NCI-H1105 (cell line): ENCODE measurements around the gene GRK6.

ENCODE experiments used
- DNase-seq: peaks from one replicate; lab custom pipeline; 2025; lab: John Stamatoyannopoulos, UW

The GRK6 gene

DNA sequence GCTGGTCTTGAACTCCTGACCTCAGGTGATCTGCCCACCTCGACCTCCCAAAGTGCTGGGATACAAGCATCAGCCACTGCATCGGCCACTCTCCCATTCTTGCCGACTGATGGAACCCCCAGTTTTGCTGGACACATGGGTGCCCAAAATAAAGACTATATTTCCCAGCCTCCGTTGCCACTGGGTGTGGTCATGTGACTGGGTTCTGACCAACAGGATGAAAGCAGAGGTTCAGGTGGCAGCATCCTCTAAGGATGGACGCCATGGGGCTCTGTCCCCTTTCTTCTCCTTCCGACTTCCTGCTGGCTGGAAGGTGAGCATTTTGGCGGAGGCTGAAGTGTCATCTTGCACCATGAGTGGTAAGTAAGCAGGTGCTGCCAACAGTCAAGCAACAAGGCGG is 60.7 kb downstream of the GRK6 start:
- DNase-seq = no peak

DNA sequence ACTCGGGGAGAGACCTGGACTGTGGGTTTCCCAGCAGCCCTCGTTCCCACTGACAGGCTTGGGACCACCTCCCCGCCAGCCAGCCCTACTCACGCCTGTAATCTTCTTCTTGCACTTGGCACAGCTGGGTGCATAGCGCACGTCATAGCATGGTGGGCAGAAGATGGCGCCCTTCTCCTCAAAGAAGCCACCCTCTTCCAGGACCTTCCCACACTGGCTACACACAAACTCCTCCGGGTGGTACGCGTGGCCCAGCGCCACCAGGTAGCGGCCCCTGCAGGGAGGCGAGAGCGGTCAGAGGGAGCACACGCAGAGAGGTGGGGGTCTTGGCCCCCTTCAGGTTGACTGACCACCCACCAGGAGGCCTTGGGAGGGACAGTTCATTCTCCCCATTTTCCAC is 61.5 kb downstream of the GRK6 start:
- no peak for DNase-seq

DNA sequence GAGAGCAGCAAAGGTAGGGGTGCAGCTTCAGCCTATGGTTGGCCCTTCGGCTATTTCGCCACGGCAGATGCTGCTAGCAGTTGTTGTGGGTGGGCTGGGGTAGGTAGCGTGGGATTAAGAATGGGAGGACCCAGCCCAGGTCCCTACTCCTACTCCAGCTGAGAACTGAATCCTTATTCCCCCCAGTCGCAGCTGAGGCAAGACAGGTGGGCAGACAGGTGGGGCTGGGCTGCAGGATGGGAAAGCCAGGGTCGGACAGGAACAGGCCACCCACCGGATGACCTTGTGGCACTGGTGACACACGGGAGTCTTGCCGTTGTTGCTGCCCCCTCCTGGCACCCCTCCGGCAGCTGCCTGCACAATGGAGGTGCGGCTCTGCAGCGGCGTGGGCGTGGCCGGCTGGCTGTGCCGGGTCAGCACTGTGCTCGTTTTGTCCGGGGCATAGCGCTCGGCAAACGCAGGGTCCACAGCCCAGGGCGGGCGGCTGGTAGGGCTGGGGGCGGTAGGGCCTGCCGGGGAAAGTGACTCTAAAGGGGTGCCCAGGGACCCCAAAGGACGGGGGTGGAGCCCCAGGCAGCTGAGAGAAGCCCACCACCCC is 62.7 kb downstream of the GRK6 start:
- DNase-seq = no peak

DNA sequence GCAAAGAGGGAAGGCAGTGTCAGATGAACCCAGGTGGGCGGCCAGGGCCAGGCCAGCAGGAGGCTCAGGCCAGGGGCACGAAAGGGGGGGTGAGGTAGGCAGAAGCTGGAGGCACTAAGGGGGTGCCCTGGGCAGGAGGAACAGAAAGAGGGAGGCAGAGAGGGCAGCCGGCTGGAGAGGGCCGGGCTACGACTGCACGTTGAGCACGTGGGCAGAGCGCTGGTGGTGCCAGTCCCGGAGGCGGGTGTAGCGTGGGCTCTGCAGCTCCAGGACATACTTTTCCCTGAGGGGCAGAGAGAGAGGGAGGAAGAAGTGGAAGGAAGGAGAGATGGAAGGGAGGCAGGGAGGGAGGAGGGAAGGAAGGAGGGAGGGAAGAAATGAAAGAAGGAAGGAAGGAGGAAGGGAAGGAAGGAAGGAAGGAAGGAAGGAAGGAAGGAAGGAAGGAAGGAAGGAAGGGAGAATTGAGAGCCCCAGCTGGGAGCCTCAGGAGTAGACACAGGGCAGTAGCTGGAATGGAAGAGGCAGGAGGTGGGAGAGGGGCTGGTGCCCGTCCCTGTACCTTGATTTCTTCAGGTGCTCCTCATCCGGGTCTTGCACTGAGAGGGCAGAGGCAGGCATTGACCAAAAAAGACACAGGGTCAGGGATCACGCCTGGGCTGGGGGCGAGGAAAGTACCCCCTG is 64.0 kb downstream of the GRK6 start:
- no peak for DNase-seq

DNA sequence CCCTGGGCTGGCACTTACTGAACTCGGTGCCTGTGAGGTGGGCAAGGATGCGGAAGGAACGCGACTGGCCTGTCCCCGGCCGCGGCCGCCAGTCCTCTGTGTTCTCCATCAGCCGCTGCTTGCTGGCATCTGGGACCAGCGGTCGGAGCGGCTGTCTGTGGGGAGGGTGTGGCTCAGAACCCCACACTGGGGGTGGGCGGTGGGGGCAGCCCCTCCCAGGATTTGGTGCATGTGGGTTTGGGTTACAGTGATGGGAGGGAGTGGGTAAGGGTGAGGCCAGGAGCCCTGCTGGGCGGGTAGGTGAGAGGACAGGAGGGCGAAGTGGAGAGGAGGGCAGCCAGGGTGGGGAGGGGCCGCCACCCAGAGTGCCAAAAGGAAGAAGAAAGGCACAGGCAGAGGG is 64.5 kb downstream of the GRK6 start:
- no peak for DNase-seq

DNA sequence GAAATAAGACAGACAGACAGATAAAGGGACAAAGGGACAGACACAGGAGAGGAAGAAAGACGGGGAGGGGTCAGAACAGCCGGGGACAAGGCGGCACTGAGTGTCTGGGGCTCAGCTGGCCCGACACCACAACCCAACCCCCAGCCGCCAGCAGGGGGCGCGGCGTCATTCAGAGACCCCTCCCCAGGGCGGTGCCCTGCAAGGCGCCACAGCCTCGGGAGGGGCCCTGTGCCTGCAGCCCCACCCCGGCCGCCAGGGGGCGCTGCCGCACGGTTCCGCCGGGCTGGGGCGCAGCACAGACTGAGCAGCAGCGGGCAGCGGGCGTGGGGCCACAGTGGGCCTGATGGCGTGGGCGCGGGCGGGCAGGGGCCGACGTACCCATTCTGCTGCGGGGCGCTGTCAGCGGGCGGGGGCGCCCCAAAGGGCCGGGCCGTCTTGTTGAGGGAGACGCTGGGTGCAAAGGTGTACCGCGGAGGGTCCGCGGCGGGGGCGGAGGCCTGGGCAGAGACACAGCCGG is 65.0 kb downstream of the GRK6 start:
- no peak for DNase-seq

DNA sequence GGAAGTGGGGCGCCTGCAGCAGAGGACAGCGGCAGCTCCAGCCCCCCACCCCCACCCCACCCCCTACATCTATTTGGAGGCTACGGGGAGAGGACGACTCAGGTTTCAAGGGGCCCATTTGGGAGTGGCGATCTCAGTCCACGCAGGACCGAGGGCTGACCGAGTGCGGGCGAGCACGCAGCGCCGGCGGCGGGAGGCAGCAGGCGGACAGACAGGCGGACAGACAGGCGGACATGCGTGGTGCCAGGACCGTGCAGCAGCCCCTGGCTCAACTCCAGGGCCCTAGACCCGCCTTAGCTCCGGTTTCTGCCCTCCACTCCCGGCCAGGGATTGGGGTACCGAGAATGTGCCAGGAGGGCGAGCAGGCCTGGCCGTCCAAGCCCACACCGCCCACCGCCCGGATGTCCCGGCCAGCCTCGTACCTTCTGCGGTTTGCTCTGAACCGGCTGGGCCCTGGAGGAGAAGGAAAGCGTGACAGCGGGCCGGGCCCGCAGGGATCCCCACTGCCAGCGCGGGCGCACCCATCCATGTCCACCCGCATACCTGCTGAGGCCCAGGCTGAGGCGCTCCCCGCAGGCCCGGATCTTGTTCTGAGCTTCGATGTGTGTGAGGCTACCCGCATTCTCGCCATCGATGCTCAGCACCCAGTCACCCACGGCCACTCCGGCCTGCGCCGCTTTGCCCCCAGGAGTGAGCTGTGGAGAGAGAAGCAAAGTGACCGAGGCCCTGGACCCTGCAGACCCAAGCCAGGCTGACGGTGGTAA is 65.7 kb downstream of the GRK6 start:
- DNase-seq = no peak
